ENCODE results near the gene CST3.

DNA sequence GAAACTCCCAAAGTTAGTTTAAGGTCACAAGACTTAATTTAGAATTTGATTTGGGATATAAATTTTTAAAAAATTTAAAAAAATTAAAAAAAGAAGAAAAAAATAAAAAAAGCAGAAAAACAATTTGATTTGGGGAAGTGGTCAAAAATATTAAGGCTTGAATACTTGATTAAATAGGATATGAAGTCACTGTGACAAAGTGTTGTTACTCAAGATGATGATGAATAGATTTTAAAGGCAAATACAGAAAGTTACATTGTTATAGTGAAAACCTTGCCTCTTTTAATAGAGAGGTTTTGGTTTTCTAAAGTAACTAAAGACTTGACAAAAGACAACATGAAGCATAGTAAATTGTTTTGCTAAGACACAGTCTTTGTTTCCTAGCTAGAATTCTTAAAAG, 39.3 kb downstream of the CST3 start:
- TF ChIP-seq, protein P1, sequence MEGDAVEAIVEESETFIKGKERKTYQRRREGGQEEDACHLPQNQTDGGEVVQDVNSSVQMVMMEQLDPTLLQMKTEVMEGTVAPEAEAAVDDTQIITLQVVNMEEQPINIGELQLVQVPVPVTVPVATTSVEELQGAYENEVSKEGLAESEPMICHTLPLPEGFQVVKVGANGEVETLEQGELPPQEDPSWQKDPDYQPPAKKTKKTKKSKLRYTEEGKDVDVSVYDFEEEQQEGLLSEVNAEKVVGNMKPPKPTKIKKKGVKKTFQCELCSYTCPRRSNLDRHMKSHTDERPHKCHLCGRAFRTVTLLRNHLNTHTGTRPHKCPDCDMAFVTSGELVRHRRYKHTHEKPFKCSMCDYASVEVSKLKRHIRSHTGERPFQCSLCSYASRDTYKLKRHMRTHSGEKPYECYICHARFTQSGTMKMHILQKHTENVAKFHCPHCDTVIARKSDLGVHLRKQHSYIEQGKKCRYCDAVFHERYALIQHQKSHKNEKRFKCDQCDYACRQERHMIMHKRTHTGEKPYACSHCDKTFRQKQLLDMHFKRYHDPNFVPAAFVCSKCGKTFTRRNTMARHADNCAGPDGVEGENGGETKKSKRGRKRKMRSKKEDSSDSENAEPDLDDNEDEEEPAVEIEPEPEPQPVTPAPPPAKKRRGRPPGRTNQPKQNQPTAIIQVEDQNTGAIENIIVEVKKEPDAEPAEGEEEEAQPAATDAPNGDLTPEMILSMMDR (IDR thresholded peaks at IDR 0.05): no peak
- no peak for TF ChIP-seq POLR2A (IDR thresholded peaks at IDR 0.05)
- no peak for TF ChIP-seq POLR2AphosphoS5 (IDR thresholded peaks at IDR 0.05)
- no peak for TF ChIP-seq EP300 (IDR thresholded peaks at IDR 0.05)
